Measurements from ENCODE around the gene KLHDC7B. TPM values are rescaled to one million over a fixed set of nuclear protein-coding genes. Genes with fewer than 3 reads are reported as not detected.

Gene KLHDC7B
- total and polyA plus RNA-seq, 2 of the 13 experiments (the other 11 are each of a cell fraction or from before 2014, with no cell fraction given): 0.11 TPM; not detected in 1

- peak; percentile 97; the same call in 1 of the 2 replicates for TF ChIP-seq ZNF674 (CRISPR knock-in tag; IDR thresholded peaks at IDR 0.05; ENCODE audit: low read depth)
- TF ChIP-seq, protein P1, sequence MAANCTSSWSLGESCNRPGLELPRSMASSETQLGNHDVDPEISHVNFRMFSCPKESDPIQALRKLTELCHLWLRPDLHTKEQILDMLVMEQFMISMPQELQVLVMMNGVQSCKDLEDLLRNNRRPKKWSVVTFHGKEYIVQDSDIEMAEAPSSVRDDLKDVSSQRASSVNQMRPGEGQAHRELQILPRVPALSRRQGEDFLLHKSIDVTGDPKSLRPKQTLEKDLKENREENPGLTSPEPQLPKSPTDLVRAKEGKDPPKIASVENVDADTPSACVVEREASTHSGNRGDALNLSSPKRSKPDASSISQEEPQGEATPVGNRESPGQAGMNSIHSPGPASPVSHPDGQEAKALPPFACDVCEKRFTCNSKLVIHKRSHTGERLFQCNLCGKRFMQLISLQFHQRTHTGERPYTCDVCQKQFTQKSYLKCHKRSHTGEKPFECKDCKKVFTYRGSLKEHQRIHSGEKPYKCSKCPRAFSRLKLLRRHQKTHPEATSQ (CRISPR knock-in tag; IDR thresholded peaks at IDR 0.05; ENCODE audit: borderline replicate concordance): peak; percentile 69
- TF ChIP-seq, protein P2, sequence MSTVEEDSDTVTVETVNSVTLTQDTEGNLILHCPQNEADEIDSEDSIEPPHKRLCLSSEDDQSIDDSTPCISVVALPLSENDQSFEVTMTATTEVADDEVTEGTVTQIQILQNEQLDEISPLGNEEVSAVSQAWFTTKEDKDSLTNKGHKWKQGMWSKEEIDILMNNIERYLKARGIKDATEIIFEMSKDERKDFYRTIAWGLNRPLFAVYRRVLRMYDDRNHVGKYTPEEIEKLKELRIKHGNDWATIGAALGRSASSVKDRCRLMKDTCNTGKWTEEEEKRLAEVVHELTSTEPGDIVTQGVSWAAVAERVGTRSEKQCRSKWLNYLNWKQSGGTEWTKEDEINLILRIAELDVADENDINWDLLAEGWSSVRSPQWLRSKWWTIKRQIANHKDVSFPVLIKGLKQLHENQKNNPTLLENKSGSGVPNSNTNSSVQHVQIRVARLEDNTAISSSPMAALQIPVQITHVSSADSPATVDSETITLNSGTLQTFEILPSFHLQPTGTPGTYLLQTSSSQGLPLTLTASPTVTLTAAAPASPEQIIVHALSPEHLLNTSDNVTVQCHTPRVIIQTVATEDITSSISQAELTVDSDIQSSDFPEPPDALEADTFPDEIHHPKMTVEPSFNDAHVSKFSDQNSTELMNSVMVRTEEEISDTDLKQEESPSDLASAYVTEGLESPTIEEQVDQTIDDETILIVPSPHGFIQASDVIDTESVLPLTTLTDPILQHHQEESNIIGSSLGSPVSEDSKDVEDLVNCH (CRISPR knock-in tag; IDR thresholded peaks at IDR 0.05): no peak
- TF ChIP-seq SIN3A (IDR thresholded peaks at IDR 0.05; ENCODE audit: borderline replicate concordance, low read depth, low read length): 0 out of 2 replicates have a peak, but pooled peaks have one; percentile 67
- TF ChIP-seq, protein P3, sequence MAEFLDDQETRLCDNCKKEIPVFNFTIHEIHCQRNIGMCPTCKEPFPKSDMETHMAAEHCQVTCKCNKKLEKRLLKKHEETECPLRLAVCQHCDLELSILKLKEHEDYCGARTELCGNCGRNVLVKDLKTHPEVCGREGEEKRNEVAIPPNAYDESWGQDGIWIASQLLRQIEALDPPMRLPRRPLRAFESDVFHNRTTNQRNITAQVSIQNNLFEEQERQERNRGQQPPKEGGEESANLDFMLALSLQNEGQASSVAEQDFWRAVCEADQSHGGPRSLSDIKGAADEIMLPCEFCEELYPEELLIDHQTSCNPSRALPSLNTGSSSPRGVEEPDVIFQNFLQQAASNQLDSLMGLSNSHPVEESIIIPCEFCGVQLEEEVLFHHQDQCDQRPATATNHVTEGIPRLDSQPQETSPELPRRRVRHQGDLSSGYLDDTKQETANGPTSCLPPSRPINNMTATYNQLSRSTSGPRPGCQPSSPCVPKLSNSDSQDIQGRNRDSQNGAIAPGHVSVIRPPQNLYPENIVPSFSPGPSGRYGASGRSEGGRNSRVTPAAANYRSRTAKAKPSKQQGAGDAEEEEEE (CRISPR knock-in tag; IDR thresholded peaks at IDR 0.05; ENCODE audit: borderline replicate concordance): no peak
- peak; percentile 61 for TF ChIP-seq MXD3 (CRISPR knock-in tag; IDR thresholded peaks at IDR 0.05)
- no peak for TF ChIP-seq MATR3 (CRISPR knock-in tag; IDR thresholded peaks at IDR 0.05)
- no peak for TF ChIP-seq HMG20A (CRISPR knock-in tag; IDR thresholded peaks at IDR 0.05; ENCODE audit: borderline replicate concordance)
- TF ChIP-seq, protein P4, sequence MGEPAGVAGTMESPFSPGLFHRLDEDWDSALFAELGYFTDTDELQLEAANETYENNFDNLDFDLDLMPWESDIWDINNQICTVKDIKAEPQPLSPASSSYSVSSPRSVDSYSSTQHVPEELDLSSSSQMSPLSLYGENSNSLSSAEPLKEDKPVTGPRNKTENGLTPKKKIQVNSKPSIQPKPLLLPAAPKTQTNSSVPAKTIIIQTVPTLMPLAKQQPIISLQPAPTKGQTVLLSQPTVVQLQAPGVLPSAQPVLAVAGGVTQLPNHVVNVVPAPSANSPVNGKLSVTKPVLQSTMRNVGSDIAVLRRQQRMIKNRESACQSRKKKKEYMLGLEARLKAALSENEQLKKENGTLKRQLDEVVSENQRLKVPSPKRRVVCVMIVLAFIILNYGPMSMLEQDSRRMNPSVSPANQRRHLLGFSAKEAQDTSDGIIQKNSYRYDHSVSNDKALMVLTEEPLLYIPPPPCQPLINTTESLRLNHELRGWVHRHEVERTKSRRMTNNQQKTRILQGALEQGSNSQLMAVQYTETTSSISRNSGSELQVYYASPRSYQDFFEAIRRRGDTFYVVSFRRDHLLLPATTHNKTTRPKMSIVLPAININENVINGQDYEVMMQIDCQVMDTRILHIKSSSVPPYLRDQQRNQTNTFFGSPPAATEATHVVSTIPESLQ (CRISPR knock-in tag; conservative IDR thresholded peaks at IDR 0.05): no peak
- TF ChIP-seq GATAD2A (CRISPR knock-in tag; IDR thresholded peaks at IDR 0.05): peak; percentile 42; the same call in 1 of the 2 replicates
- TF ChIP-seq REPIN1 (CRISPR knock-in tag; IDR thresholded peaks at IDR 0.05; ENCODE audit: borderline replicate concordance, low read depth): peak; percentile 71; the same call in 1 of the 2 replicates
- TF ChIP-seq KLF16 (CRISPR knock-in tag; IDR thresholded peaks at IDR 0.05): peak in 1 of 2 experiments; percentile 76; a peak in 2 of 4 replicates
- 0 out of 2 replicates have a peak, but pooled peaks have one; percentile 31 for TF ChIP-seq SMAD3 (CRISPR knock-in tag; IDR thresholded peaks at IDR 0.05)
- TF ChIP-seq, protein P5, sequence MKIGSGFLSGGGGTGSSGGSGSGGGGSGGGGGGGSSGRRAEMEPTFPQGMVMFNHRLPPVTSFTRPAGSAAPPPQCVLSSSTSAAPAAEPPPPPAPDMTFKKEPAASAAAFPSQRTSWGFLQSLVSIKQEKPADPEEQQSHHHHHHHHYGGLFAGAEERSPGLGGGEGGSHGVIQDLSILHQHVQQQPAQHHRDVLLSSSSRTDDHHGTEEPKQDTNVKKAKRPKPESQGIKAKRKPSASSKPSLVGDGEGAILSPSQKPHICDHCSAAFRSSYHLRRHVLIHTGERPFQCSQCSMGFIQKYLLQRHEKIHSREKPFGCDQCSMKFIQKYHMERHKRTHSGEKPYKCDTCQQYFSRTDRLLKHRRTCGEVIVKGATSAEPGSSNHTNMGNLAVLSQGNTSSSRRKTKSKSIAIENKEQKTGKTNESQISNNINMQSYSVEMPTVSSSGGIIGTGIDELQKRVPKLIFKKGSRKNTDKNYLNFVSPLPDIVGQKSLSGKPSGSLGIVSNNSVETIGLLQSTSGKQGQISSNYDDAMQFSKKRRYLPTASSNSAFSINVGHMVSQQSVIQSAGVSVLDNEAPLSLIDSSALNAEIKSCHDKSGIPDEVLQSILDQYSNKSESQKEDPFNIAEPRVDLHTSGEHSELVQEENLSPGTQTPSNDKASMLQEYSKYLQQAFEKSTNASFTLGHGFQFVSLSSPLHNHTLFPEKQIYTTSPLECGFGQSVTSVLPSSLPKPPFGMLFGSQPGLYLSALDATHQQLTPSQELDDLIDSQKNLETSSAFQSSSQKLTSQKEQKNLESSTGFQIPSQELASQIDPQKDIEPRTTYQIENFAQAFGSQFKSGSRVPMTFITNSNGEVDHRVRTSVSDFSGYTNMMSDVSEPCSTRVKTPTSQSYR (CRISPR knock-in tag; IDR thresholded peaks at IDR 0.05; ENCODE audit: borderline replicate concordance): no peak; the same call in 1 of the 2 replicates
- TF ChIP-seq SPEN (CRISPR knock-in tag; IDR thresholded peaks at IDR 0.05; ENCODE audit: low read depth): peak; percentile 71
- TF ChIP-seq ZNF607 (CRISPR knock-in tag; IDR thresholded peaks at IDR 0.05; ENCODE audit: borderline replicate concordance): peak; percentile 65; the same call in 1 of the 2 replicates
- peak; percentile 91; the same call in 1 of the 2 replicates for TF ChIP-seq SMAD1 (CRISPR knock-in tag; IDR thresholded peaks at IDR 0.05; ENCODE audit: borderline replicate concordance, low read depth)
These were observed 20.4 kb upstream of the KLHDC7B start, which contains the start of gene SCO2 (continued) for GRCh38 chr22:50525104-50525857.
